Endothelial cell of umbilical vein (primary cell): ENCODE measurements around the gene PNISR. TPM values are rescaled to one million over a fixed set of nuclear protein-coding genes. Genes with fewer than 3 reads are reported as not detected.

ENCODE experiments used
- BruUV-seq: library from RNA; stranded (reverse); fragments of 400-500 nt; replicated peaks from 2 replicates; lab custom pipeline; 2021; lab: Mats Ljungman, UMichigan
- CTCF ChIA-PET: fragments of 300-600, 350-600 bp; sonication (Branson Sonifier 250); formaldehyde crosslinking; loops from one replicate; lab custom pipeline; 2021; ENCODE audit warnings: antibody characterized with exemption, inconsistent platforms; lab: Charles Lee
- POLR2A ChIA-PET: fragments of 300-600, 350-600 bp; sonication (Branson Sonifier 250); formaldehyde crosslinking; loops from one replicate; lab custom pipeline; 2021; ENCODE audit warnings: antibody characterized with exemption, inconsistent platforms; lab: Charles Lee
- DNase-seq: peaks from one replicate; pipeline ENCODE4 v3.0.0-alpha.2; 2011; ENCODE audit warnings: low read depth, low spot score
- FAIRE-seq: peaks from 2 replicates; lab custom pipeline; 2011; peaks lifted over from hg19 to GRCh38; lab: Jason Lieb, UNC
- H2AFZ ChIP-seq: 2 replicates; pipeline ENCODE4 v1.6.0; 2012; ENCODE audit warnings: low read depth, low read length, control low read depth, inconsistent platforms
- H3K27ac ChIP-seq: 2 replicates; pipeline ENCODE4 v1.5.1; 2011; ENCODE audit warnings: low read depth, mild to moderate bottlenecking, control low read depth, low read length, moderate library complexity; ENCODE audit not compliant: insufficient read depth
- H3K27me3 ChIP-seq, 2 experiments: 2 replicates each; pipeline versions ENCODE4 v1.6.0 to v1.6.1; 2011; ENCODE audit warnings: low read length in 2 of 2, mixed read lengths in 1 of 2; ENCODE audit not compliant: control insufficient read depth in 2 of 2, insufficient read depth in 2 of 2
- H3K36me3 ChIP-seq, 2 experiments: 2 replicates in 1 of 2; 3 replicates in 1 of 2; pipeline ENCODE4 v1.5.1; 2011; ENCODE audit warnings: low read length in 2 of 2, mild to moderate bottlenecking in 1 of 2, moderate library complexity in 1 of 2; ENCODE audit not compliant: control insufficient read depth in 2 of 2, insufficient read depth in 2 of 2; ENCODE audit errors: extremely low read depth in 1 of 2
- H3K4me1 ChIP-seq: 3 replicates; pipeline ENCODE4 v1.5.1; 2011; ENCODE audit warnings: mild to moderate bottlenecking, low read length; ENCODE audit not compliant: control insufficient read depth, insufficient read depth; ENCODE audit errors: extremely low read depth
- H3K4me2 ChIP-seq: 2 replicates; pipeline ENCODE4 v1.6.1; 2011; ENCODE audit warnings: low read length, control low read depth, mixed read lengths; ENCODE audit not compliant: insufficient read depth
- H3K4me3 ChIP-seq, 3 experiments: fragments of 200-600 bp in 1 of 3; sonication (generic), shearing (Covaris generic) in 1 of 3; replicated peaks in 1 of 3; 2 replicates each; pipeline ENCODE4 v1.5.1; 2011 to 2016; ENCODE audit warnings: control low read depth in 3 of 3, low read length in 3 of 3, mild to moderate bottlenecking in 2 of 3, inconsistent platforms in 1 of 3, low read depth in 1 of 3, moderate library complexity in 1 of 3; ENCODE audit not compliant: insufficient read depth in 1 of 3
- H3K79me2 ChIP-seq: 2 replicates; pipeline ENCODE4 v1.6.0; 2012; ENCODE audit warnings: low read length, inconsistent platforms; ENCODE audit not compliant: control insufficient read depth, insufficient read depth
- H3K9ac ChIP-seq: replicated peaks from 2 replicates; pipeline ENCODE3; 2011; ENCODE audit warnings: low read length, control low read depth; ENCODE audit not compliant: insufficient read depth; ENCODE audit errors: extremely low read depth
- H3K9me1 ChIP-seq: replicated peaks from 3 replicates; pipeline ENCODE4 v1.6.0; 2011; ENCODE audit warnings: mild to moderate bottlenecking, low read length; ENCODE audit not compliant: control insufficient read depth, insufficient read depth; ENCODE audit errors: extremely low read depth
- H3K9me3 ChIP-seq: replicated peaks from 2 replicates; pipeline ENCODE4 v1.5.1; 2012; ENCODE audit warnings: low read length, inconsistent platforms; ENCODE audit not compliant: control insufficient read depth, insufficient read depth
- H4K20me1 ChIP-seq: replicated peaks from 2 replicates; pipeline ENCODE3; 2011; ENCODE audit warnings: mild to moderate bottlenecking, low read length; ENCODE audit not compliant: control insufficient read depth, insufficient read depth; ENCODE audit errors: extremely low read depth
- EZH2 ChIP-seq: IDR thresholded peaks from 2 replicates; pipeline ENCODE4 v1.6.1; 2012; ENCODE audit warnings: borderline replicate concordance, low read depth, mild to moderate bottlenecking, moderate library complexity, low read length, inconsistent platforms; ENCODE audit not compliant: severe bottlenecking
- FOS ChIP-seq: IDR thresholded peaks from 2 replicates; pipeline ENCODE4 v1.6.1; 2011; ENCODE audit warnings: mild to moderate bottlenecking, low read length, moderate library complexity, borderline replicate concordance; ENCODE audit not compliant: insufficient read depth
- GATA2 ChIP-seq: IDR thresholded peaks from 2 replicates; pipeline ENCODE4 v1.7.0; 2011; ENCODE audit warnings: low read depth, mild to moderate bottlenecking, moderate library complexity, mixed read lengths, low read length; ENCODE audit not compliant: insufficient read length, insufficient read depth
- JUN ChIP-seq: IDR thresholded peaks from 2 replicates; pipeline ENCODE4 v1.6.1; 2011; ENCODE audit warnings: borderline replicate concordance, low read depth; ENCODE audit not compliant: insufficient read length, insufficient read depth
- MYC ChIP-seq: IDR thresholded peaks from one replicate; pipeline ENCODE4 v1.6.1; 2011; ENCODE audit warnings: mild to moderate bottlenecking, low read depth, low read length
- POLR2A ChIP-seq: IDR thresholded peaks from 2 replicates; pipeline ENCODE4 v1.6.1; 2012; ENCODE audit warnings: low read depth, mild to moderate bottlenecking, control low read depth, low read length
- POLR2AphosphoS5 ChIP-seq: IDR thresholded peaks from 2 replicates; pipeline ENCODE4 v1.6.1; 2012; ENCODE audit warnings: low read depth, mild to moderate bottlenecking, control low read depth, low read length, moderate library complexity; ENCODE audit not compliant: insufficient read depth
- dilution Hi-C: fragments of 300-500 bp; cut with MboI; formaldehyde crosslinking; loops from one replicate; pipeline ENCODE4 v1.15.0; 2019; ENCODE audit warnings: low sequenced_read_pairs; ENCODE audit not compliant: extremely low pct_ligation_motif_present
- intact Hi-C: fragments of 100-400 bp; cut with micrococcal nuclease; formaldehyde crosslinking; loops from one replicate; pipeline ENCODE4 v1.10.0; 2022
- polyA plus RNA-seq, 4 experiments: library from polyadenylated mRNA; depleted of rRNA in 3 of 4; stranded (reverse) in 3 of 4; unstranded in 1 of 4; fragments of >200 nt; gene quantifications; 2 replicates each; pipeline versions ENCODE4 v1.2.1 to v1.2.3, GENCODE V29; 2011 to 2012; ENCODE audit warnings: missing spikeins in 1 of 4
- total RNA-seq: library from RNA; stranded (reverse); gene quantifications from 2 replicates; pipeline ENCODE4 v1.2.3, GENCODE V29; 2021
- TF ChIP-seq, protein P1 (sequence below): IDR thresholded peaks from 2 replicates; pipeline ENCODE4 v1.6.1; 2011; ENCODE audit not compliant: insufficient read depth, insufficient read length
- TF ChIP-seq, protein P2 (sequence below), 2 donors: IDR thresholded peaks; 1 replicate in 1 of 2; 2 replicates in 1 of 2; pipeline ENCODE4 v1.5.1; 2011; ENCODE audit warnings: low read length in 2 of 2, mild to moderate bottlenecking in 2 of 2, moderate library complexity in 2 of 2, control low read depth in 1 of 2, inconsistent platforms in 1 of 2, low read depth in 1 of 2; ENCODE audit not compliant: insufficient read depth in 1 of 2; ENCODE audit errors: extremely low read depth in 1 of 2

The PNISR gene
- total and polyA plus RNA-seq, 2 donors (not counting 3 experiments of a cell fraction or from before 2014, with no cell fraction given), result 34.6 to 106 TPM

DNA sequence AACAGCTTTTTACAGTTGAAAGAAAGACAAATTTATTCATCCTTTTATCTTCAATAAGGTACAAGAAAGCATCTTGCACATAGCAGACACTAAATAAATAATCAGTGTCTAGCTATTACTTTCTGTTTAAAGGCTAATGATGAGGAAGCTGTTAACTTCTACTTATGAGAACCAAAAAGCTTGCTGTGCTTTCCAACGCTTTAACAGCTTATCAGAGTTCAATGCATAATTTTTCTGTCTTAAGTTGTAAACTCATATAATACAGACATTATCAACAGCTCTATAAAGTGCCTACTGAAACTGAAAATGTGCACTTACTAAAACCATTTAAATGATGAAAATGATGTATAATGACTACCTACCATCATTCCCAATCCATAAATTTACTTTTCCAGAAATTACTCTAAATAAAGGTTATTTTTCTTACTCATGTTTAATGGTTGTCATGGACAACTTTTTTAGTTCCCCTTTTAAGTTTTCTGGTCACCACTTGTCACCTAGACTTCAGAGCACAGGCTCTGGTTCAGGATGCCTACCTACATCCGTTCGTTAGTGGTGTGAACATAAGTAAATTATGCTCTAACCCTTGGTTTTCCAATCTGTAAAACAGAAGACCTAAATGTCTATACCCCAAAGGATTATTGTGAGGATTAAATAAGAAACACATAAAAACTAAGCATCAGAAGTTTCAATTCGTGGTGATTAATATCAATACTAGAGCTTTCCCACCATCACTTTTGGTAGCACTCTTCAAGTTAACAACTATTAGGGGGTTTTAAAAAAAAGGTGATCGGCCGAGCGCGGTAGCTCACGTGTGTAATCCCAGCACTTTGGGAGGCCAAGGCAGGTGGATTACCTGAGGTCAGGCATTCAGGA, 8.0 kb downstream of the PNISR start:
- H3K27ac ChIP-seq, result no peak overlapping the region
- peaks cover 16% of the 10 kb centered on the region for H4K20me1 ChIP-seq
- ChIA-PET CTCF (interaction anchor here (0.8 to 1.6 kb wide), 5 partner anchors 8 to 87 kb away, joined by 3 to 4 read pairs (median 3); no protein-coding TSS in a partner anchor), POLR2A (interaction anchor here (0.6 kb wide), 1 partner anchor 107 kb away, joined by 5 read pairs; no protein-coding TSS in a partner anchor)
- no peaks in the 10 kb centered on the region for H3K27me3 ChIP-seq
- FAIRE-seq (no peak), DNase-seq (no peak)
- no peak for TF ChIP-seq GATA2
- TF ChIP-seq, protein P1, sequence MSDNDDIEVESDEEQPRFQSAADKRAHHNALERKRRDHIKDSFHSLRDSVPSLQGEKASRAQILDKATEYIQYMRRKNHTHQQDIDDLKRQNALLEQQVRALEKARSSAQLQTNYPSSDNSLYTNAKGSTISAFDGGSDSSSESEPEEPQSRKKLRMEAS, result no peak
- TF ChIP-seq POLR2AphosphoS5, result no peak
- no peak for TF ChIP-seq MYC
- TF ChIP-seq POLR2A, result no peak
- TF ChIP-seq EZH2, result no peak
- no peak for TF ChIP-seq JUN
- TF ChIP-seq, protein P2, sequence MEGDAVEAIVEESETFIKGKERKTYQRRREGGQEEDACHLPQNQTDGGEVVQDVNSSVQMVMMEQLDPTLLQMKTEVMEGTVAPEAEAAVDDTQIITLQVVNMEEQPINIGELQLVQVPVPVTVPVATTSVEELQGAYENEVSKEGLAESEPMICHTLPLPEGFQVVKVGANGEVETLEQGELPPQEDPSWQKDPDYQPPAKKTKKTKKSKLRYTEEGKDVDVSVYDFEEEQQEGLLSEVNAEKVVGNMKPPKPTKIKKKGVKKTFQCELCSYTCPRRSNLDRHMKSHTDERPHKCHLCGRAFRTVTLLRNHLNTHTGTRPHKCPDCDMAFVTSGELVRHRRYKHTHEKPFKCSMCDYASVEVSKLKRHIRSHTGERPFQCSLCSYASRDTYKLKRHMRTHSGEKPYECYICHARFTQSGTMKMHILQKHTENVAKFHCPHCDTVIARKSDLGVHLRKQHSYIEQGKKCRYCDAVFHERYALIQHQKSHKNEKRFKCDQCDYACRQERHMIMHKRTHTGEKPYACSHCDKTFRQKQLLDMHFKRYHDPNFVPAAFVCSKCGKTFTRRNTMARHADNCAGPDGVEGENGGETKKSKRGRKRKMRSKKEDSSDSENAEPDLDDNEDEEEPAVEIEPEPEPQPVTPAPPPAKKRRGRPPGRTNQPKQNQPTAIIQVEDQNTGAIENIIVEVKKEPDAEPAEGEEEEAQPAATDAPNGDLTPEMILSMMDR (IDR thresholded peaks at IDR 0.05; ENCODE audit: extremely low read depth in 1 of 2, insufficient read depth in 1 of 2, low read depth in 1 of 2, low read length in 2 of 2), result no peak
- no peak for TF ChIP-seq FOS
- H3K4me2 ChIP-seq, result no peak overlapping the region
- H3K4me1 ChIP-seq, result no peaks in the 10 kb centered on the region
- H3K9me3 ChIP-seq, result no peaks in the 10 kb centered on the region
- no peaks in the 10 kb centered on the region for H3K9me1 ChIP-seq
- no peak overlapping the region for H3K4me3 ChIP-seq
- H3K9ac ChIP-seq, result no peak overlapping the region
- dilution Hi-C loops (no loop called here), intact Hi-C loops (no loop called here)
- no peak overlapping the region for H2AFZ ChIP-seq
- BruUV-seq, result no TSS peak
- H3K79me2 ChIP-seq, result peaks cover 96% of the 10 kb centered on the region
- H3K36me3 ChIP-seq, result peaks cover 0 to 3% of the 10 kb centered on the region in 2 experiments
